Thyroid gland (tissue), 4 donors: Measurements from ENCODE around the gene OCA2.

Experiments used
- POLR2A ChIP-seq, 2 donors: fragments of 450-650 bp; IDR thresholded peaks; one replicate each; pipeline ENCODE4 v1.6.1; 2017; ENCODE audit warnings: antibody characterized with exemption in 2 of 2, mild to moderate bottlenecking in 2 of 2, moderate library complexity in 1 of 2
- TF ChIP-seq, protein P1 (sequence below), 6 experiments: fragments of 200-600 bp in 3 of 6; fragments of 450-650 bp in 3 of 6; sonication (generic) in 3 of 6; IDR thresholded peaks; one replicate each; pipeline ENCODE4 v1.5.1; 2016 to 2019; ENCODE audit warnings: antibody characterized with exemption in 6 of 6, mild to moderate bottlenecking in 2 of 6, inconsistent platforms in 1 of 6, moderate library complexity in 1 of 6

DNA sequence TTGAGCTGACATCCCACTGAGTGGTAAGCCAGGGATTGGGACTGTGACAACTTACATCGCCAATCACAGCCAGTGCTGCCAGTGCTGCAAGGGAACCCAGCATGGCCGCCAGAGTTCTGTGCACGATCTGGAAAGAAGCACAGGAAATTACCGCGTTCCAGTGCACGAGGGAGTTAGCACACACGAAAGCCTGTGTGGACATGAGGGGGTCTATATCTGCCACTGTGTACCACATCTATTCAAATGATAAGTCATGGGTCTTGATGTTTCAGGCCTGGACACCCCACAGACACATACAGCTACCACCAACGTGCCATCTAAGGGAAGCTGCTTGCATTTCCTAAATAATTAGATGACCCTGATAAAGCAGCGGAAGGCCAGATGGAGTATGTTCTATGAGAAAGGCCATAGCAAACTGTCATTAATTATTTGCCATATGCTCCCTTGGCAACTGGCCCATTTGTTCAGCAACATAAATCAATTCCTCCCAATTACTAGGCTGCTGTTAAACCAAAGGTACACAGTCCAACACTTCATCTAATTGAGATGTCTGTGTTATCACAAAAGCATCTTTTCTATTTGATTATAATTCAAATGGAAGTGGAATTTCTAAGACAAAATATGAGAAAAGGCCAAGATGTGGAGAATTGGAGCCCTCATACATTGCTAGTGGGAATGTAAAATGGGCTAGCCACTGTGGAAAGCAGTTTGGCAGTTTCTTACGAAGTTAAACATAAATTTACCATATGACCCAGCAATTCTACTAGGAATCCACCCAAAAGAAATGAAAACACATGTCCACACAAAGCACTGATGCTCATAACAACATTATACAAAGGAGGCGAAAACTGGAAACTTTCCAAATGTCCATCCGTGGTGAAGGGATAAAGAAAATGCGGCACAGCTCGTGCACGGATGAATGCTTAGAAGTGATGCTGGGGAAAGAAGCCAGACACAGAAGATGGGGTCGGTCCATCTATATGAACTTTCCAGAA lies 108.3 kb downstream of the OCA2 start:
- TF ChIP-seq, protein P1, sequence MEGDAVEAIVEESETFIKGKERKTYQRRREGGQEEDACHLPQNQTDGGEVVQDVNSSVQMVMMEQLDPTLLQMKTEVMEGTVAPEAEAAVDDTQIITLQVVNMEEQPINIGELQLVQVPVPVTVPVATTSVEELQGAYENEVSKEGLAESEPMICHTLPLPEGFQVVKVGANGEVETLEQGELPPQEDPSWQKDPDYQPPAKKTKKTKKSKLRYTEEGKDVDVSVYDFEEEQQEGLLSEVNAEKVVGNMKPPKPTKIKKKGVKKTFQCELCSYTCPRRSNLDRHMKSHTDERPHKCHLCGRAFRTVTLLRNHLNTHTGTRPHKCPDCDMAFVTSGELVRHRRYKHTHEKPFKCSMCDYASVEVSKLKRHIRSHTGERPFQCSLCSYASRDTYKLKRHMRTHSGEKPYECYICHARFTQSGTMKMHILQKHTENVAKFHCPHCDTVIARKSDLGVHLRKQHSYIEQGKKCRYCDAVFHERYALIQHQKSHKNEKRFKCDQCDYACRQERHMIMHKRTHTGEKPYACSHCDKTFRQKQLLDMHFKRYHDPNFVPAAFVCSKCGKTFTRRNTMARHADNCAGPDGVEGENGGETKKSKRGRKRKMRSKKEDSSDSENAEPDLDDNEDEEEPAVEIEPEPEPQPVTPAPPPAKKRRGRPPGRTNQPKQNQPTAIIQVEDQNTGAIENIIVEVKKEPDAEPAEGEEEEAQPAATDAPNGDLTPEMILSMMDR (IDR thresholded peaks at IDR 0.05) = no peak
- TF ChIP-seq POLR2A (IDR thresholded peaks at IDR 0.05) = no peak
